ENCODE measurements around the gene MYO5C.

DNA sequence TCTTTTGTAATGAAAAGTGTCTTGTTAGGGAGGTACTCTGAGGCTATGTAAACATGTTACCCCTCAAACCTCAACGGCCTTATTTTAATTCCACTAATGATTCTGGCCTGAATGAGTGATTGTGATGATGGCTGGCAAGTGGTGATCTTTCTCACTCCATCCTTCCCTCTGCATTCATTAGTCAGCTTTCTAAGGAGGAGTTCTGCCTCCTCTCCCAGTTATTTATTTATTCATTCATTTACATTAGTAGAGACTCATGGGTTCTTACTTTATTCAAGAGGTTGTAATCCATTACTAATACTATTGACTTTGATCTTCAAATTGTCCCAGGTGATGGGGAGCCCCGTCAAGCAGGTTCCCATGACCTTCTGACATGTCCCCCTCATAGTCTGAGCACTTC, 139.7 kb downstream of the MYO5C start:
- TF ChIP-seq, protein P1, sequence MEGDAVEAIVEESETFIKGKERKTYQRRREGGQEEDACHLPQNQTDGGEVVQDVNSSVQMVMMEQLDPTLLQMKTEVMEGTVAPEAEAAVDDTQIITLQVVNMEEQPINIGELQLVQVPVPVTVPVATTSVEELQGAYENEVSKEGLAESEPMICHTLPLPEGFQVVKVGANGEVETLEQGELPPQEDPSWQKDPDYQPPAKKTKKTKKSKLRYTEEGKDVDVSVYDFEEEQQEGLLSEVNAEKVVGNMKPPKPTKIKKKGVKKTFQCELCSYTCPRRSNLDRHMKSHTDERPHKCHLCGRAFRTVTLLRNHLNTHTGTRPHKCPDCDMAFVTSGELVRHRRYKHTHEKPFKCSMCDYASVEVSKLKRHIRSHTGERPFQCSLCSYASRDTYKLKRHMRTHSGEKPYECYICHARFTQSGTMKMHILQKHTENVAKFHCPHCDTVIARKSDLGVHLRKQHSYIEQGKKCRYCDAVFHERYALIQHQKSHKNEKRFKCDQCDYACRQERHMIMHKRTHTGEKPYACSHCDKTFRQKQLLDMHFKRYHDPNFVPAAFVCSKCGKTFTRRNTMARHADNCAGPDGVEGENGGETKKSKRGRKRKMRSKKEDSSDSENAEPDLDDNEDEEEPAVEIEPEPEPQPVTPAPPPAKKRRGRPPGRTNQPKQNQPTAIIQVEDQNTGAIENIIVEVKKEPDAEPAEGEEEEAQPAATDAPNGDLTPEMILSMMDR (conservative IDR thresholded peaks at IDR 0.05): no peak
- TF ChIP-seq ZFX (IDR thresholded peaks at IDR 0.05): no peak
